ENCODE data around the gene TRNP1. TPM values are rescaled to one million over a fixed set of nuclear protein-coding genes. Genes with fewer than 3 reads are reported as not detected.

Gene TRNP1
- polyA plus RNA-seq, 4 donors = 4.6 to 7.6 (median 6.6) TPM

Other genes starting within 250 kb of the TRNP1 start
- gene PIGV, start 205.7 kb upstream of the TRNP1 start, polyA plus RNA-seq (ENCODE audit: insufficient read length in 4 of 4) = 10 to 100 TPM; 13.1 to 18.3 (median 16.8) TPM
- gene ZDHHC18, start 167.0 kb upstream of the TRNP1 start, polyA plus RNA-seq (ENCODE audit: insufficient read length in 4 of 4) = 10 to 100 TPM; 19.4 to 23.3 (median 21.7) TPM
- gene SFN, start 130.5 kb upstream of the TRNP1 start, polyA plus RNA-seq (ENCODE audit: insufficient read length in 4 of 4) = under 1 TPM; 0.49 to 1.00 (median 0.70) TPM
- 10 to 100 TPM; 20.1 to 34.5 (median 30.1) TPM for gene GPN2, start 103.4 kb upstream of the TRNP1 start, polyA plus RNA-seq (ENCODE audit: insufficient read length in 4 of 4)
- 10 to 100 TPM; 11.4 to 17.6 (median 12.9) TPM for gene GPATCH3, start 93.2 kb upstream of the TRNP1 start, polyA plus RNA-seq (ENCODE audit: insufficient read length in 4 of 4)
- gene NR0B2, start 79.7 kb upstream of the TRNP1 start, polyA plus RNA-seq (ENCODE audit: insufficient read length in 4 of 4) = 1 to 10 TPM in 2 of 4 donors, under 1 TPM in 2; 0.27 to 1.5 (median 1.1) TPM
- 10 to 100 TPM; 57.2 to 99.1 (median 89.5) TPM for gene NUDC, start 71.9 kb upstream of the TRNP1 start, polyA plus RNA-seq (ENCODE audit: insufficient read length in 4 of 4)
- gene KDF1, start 33.2 kb upstream of the TRNP1 start, polyA plus RNA-seq (ENCODE audit: insufficient read length in 4 of 4) = 10 to 100 TPM in 1 of 4 donors, 1 to 10 TPM in 2, under 1 TPM in 1; 0.20 to 11.0 (median 8.7) TPM
- gene TENT5B, start 19.2 kb downstream of the TRNP1 start, polyA plus RNA-seq (ENCODE audit: insufficient read length in 4 of 4) = 1 to 10 TPM in 2 of 4 donors, under 1 TPM in 2; 0.72 to 1.6 (median 0.93) TPM
- gene SLC9A1, start 161.4 kb downstream of the TRNP1 start, polyA plus RNA-seq (ENCODE audit: insufficient read length in 4 of 4) = 10 to 100 TPM; 25.2 to 28.9 (median 26.5) TPM
- gene WDTC1, start 240.9 kb downstream of the TRNP1 start, polyA plus RNA-seq (ENCODE audit: insufficient read length in 4 of 4) = 10 to 100 TPM; 38.4 to 51.5 (median 41.9) TPM